Fibroblast of lung (primary cell): ENCODE data around the gene DTX3. TPM values are rescaled to one million over a fixed set of nuclear protein-coding genes. Genes with fewer than 3 reads are reported as not detected.
A peak's percentile ranks its signal among the peaks of the same experiment; 100 is the strongest.

Experiments
- DNase-seq, 2 donors: peaks; one replicate each; pipeline versions ENCODE4 v3.0.0 to v3.0.0-alpha.2; 2010; ENCODE audit warnings: low read depth in 2 of 2
- H2AFZ ChIP-seq: 2 replicates; pipeline ENCODE4 v1.5.1; 2012; ENCODE audit warnings: low read length, control low read depth, inconsistent platforms
- H3K27ac ChIP-seq: 2 replicates; pipeline ENCODE4 v1.5.1; 2011; ENCODE audit warnings: low read length, control low read depth; ENCODE audit not compliant: insufficient read depth
- H3K27me3 ChIP-seq: 2 replicates; pipeline ENCODE4 v1.5.1; 2011; ENCODE audit warnings: mild to moderate bottlenecking, low read length; ENCODE audit not compliant: control insufficient read depth, insufficient read depth
- H3K36me3 ChIP-seq: 2 replicates; pipeline ENCODE4 v1.5.1; 2011; ENCODE audit warnings: low read length; ENCODE audit not compliant: control insufficient read depth, insufficient read depth
- H3K4me1 ChIP-seq: 2 replicates; pipeline ENCODE4 v1.5.1; 2011; ENCODE audit warnings: low read length; ENCODE audit not compliant: control insufficient read depth, insufficient read depth; ENCODE audit errors: extremely low read depth
- H3K4me2 ChIP-seq: 2 replicates; pipeline ENCODE4 v1.5.1; 2011; ENCODE audit warnings: low read length, control low read depth; ENCODE audit not compliant: insufficient read depth; ENCODE audit errors: extremely low read depth
- H3K4me3 ChIP-seq, 4 experiments: fragments of 200-600 bp in 1 of 4; sonication (generic) in 1 of 4; replicated peaks in 1 of 4; 2 replicates each; pipeline ENCODE4 v1.5.1; 2011 to 2016; ENCODE audit warnings: low read length in 4 of 4, low read depth in 3 of 4, mild to moderate bottlenecking in 3 of 4, control low read depth in 2 of 4, inconsistent platforms in 1 of 4, mixed read lengths in 1 of 4; ENCODE audit not compliant: insufficient read depth in 1 of 4; ENCODE audit errors: control extremely low read depth in 1 of 4
- H3K79me2 ChIP-seq: 2 replicates; pipeline ENCODE4 v1.5.1; 2012; ENCODE audit warnings: mild to moderate bottlenecking, low read length, inconsistent platforms; ENCODE audit not compliant: control insufficient read depth, insufficient read depth
- H3K9ac ChIP-seq: 2 replicates; pipeline ENCODE4 v1.5.1; 2011; ENCODE audit warnings: mild to moderate bottlenecking, low read length, control low read depth; ENCODE audit not compliant: insufficient read depth
- H3K9me3 ChIP-seq: 2 replicates; pipeline ENCODE4 v1.5.1; 2012; ENCODE audit warnings: low read depth, low read length; ENCODE audit not compliant: control insufficient read depth, insufficient read depth
- H4K20me1 ChIP-seq: 2 replicates; pipeline ENCODE4 v1.5.1; 2011; ENCODE audit warnings: low read length; ENCODE audit not compliant: control insufficient read depth, insufficient read depth; ENCODE audit errors: extremely low read depth
- CTCF ChIP-seq, 2 donors: IDR thresholded peaks in 1 of 2; conservative IDR thresholded peaks in 1 of 2; 1 replicate in 1 of 2; 2 replicates in 1 of 2; pipeline ENCODE4 v1.5.1; 2011 to 2012; ENCODE audit warnings: low read length in 2 of 2, control low read depth in 1 of 2, inconsistent platforms in 1 of 2, low read depth in 1 of 2, mild to moderate bottlenecking in 1 of 2
- EZH2 ChIP-seq: IDR thresholded peaks from 2 replicates; pipeline ENCODE4 v1.5.1; 2012; ENCODE audit warnings: low read length, control low read depth, mild to moderate bottlenecking; ENCODE audit errors: missing control alignments
- polyA plus RNA-seq, 2 donors: library from polyadenylated mRNA; depleted of rRNA in 1 of 2; stranded (reverse) in 1 of 2; unstranded in 1 of 2; fragments of >200 nt; gene quantifications; 2 replicates each; pipeline ENCODE4 v1.2.1, GENCODE V29; 2011 to 2012; ENCODE audit warnings: missing spikeins in 1 of 2
- total RNA-seq: library from RNA; depleted of rRNA; stranded (reverse); fragments of >200 nt; gene quantifications from 2 replicates; pipeline ENCODE4 v1.2.1, GENCODE V29; 2014

Gene DTX3
- total and polyA plus RNA-seq, 2 donors (not counting 1 experiment from before 2014, with no cell fraction given) = 12.1 to 30.4 TPM

- H4K20me1 ChIP-seq = no peaks in the 10 kb centered on the region
- H3K79me2 ChIP-seq = no peaks in the 10 kb centered on the region
- H3K4me2 ChIP-seq = peak overlapping the region; percentile 85
- no peak for DNase-seq
- no peaks in the 10 kb centered on the region for H3K4me1 ChIP-seq
- H3K4me3 ChIP-seq = peak overlapping the region in 2 of 4 experiments; percentile 48 to 60
- H3K36me3 ChIP-seq = no peaks in the 10 kb centered on the region
- no peak overlapping the region for H2AFZ ChIP-seq
- H3K9me3 ChIP-seq = no peaks in the 10 kb centered on the region
- no peak for TF ChIP-seq EZH2
- no peak for TF ChIP-seq CTCF (conservative IDR thresholded peaks at IDR 0.05 in 1 of 2, IDR thresholded peaks at IDR 0.05 in 1 of 2; ENCODE audit: low read depth in 1 of 2, low read length in 2 of 2)
- H3K27ac ChIP-seq = no peak overlapping the region
- no peak overlapping the region for H3K9ac ChIP-seq
- peaks cover 16% of the 10 kb centered on the region for H3K27me3 ChIP-seq
Observed at GRCh38 chr12:57631566-57632072, 27.0 kb downstream of the DTX3 start.

- Histone ChIP-seq H3K27me3 (peaks cover 16% of the 10 kb centered on the region), H3K9ac (peak overlapping the region; percentile 42), H3K79me2 (no peaks in the 10 kb centered on the region), H4K20me1 (no peaks in the 10 kb centered on the region), H2AFZ (peak overlapping the region; percentile 46), H3K9me3 (no peaks in the 10 kb centered on the region), H3K36me3 (no peaks in the 10 kb centered on the region), H3K4me1 (no peaks in the 10 kb centered on the region), H3K4me3 (peak overlapping the region in 3 of 4 experiments; percentile 50 to 60 (median 60)), H3K4me2 (peak overlapping the region; percentile 88), H3K27ac (no peak overlapping the region)
- DNase-seq = peak in 1 of 2 donors; percentile 32
- TF ChIP-seq CTCF (conservative IDR thresholded peaks at IDR 0.05 in 1 of 2, IDR thresholded peaks at IDR 0.05 in 1 of 2; ENCODE audit: low read depth in 1 of 2, low read length in 2 of 2) (no peak), EZH2 (no peak)
Observed at GRCh38 chr12:57632073-57632957, 27.7 kb downstream of the DTX3 start.
